Tibial nerve (tissue), 4 donors: Measurements from ENCODE around the gene GNS. TPM values are rescaled to one million over a fixed set of nuclear protein-coding genes. Genes with fewer than 3 reads are reported as not detected.

Source experiments
- DNase-seq, 2 donors: peaks; one replicate each; pipeline ENCODE4 v3.0.0-alpha.2; 2019; ENCODE audit warnings: low spot score in 2 of 2
- H3K27ac ChIP-seq, 4 donors: fragments of 200-600 bp; sonication (generic) in 3 of 4; one replicate each; pipeline ENCODE4 v1.5.1; 2017 to 2019; ENCODE audit warnings: mild to moderate bottlenecking in 1 of 4
- H3K27me3 ChIP-seq, 2 donors: fragments of 200-600 bp; sonication (generic) in 1 of 2; one replicate each; pipeline versions ENCODE4 v1.5.1 to v1.6.0; 2017 to 2019
- H3K36me3 ChIP-seq, 3 donors: fragments of 200-600 bp; sonication (generic); one replicate each; pipeline ENCODE4 v1.5.1; 2018 to 2019
- H3K4me1 ChIP-seq, 4 donors: fragments of 200-600 bp; sonication (generic) in 3 of 4; one replicate each; pipeline ENCODE4 v1.5.1; 2017 to 2019
- H3K4me3 ChIP-seq, 4 donors: fragments of 200-600 bp; sonication (generic) in 3 of 4; one replicate each; pipeline ENCODE4 v1.5.1; 2017 to 2019; ENCODE audit warnings: mild to moderate bottlenecking in 1 of 4, moderate library complexity in 1 of 4
- H3K9me3 ChIP-seq, 4 donors: fragments of 200-600 bp; sonication (generic) in 3 of 4; one replicate each; pipeline ENCODE4 v1.5.1; 2017 to 2019
- CTCF ChIP-seq, 5 experiments: fragments of 200-600 bp in 3 of 5; fragments of 450-650 bp in 2 of 5; sonication (generic) in 3 of 5; IDR thresholded peaks; one replicate each; pipeline ENCODE4 v1.5.1; 2016 to 2019; ENCODE audit warnings: antibody characterized with exemption in 5 of 5, mild to moderate bottlenecking in 3 of 5, moderate library complexity in 2 of 5
- EP300 ChIP-seq, 2 donors: sonication (generic); formaldehyde crosslinking; IDR thresholded peaks; one replicate each; pipeline ENCODE4 v1.6.1; 2017; ENCODE audit warnings: antibody characterized with exemption in 2 of 2, mild to moderate bottlenecking in 1 of 2
- POLR2A ChIP-seq, 2 donors: fragments of 450-650 bp; IDR thresholded peaks; one replicate each; pipeline ENCODE4 v1.6.1; 2017; ENCODE audit warnings: antibody characterized with exemption in 2 of 2, mild to moderate bottlenecking in 2 of 2, moderate library complexity in 2 of 2
- WGBS, 2 donors: methylation state at CpG; one replicate each; pipeline ENCODE4 v1.1.5; 2018; 5-methylcytosine and 5-hydroxymethylcytosine counted together
- total RNA-seq, 4 donors: library from RNA; depleted of rRNA; stranded (reverse); fragments of >200 nt; gene quantifications; one replicate each; pipeline ENCODE4 v1.1.0, GENCODE V29; 2016

Gene GNS
- total RNA-seq, 4 donors from 2014 or later, result 72.2 to 88.4 (median 81.4) TPM

GRCh38 chr12:64745259-64745807 lies 13.9 kb downstream of the GNS start:
- 91 to 96% methylated on average over 7 of the region's 7 CpGs for WGBS, 2 donors
- peaks cover 0 to 94% (median 14%) of the 10 kb centered on the region in 3 donors for H3K36me3 ChIP-seq
- TF ChIP-seq POLR2A (IDR thresholded peaks at IDR 0.05) (no peak), CTCF (IDR thresholded peaks at IDR 0.05) (no peak), EP300 (IDR thresholded peaks at IDR 0.05) (no peak)

GRCh38 chr12:64744422-64745258 lies 14.6 kb downstream of the GNS start:
- Histone ChIP-seq H3K36me3 (peaks cover 0 to 94% (median 8%) of the 10 kb centered on the region in 3 donors), H3K27ac (peak overlapping the region in 2 of 4 donors; percentile 5 to 30), H3K27me3 (no peaks in the 10 kb centered on the region), H3K4me1 (peaks cover 0 to 9% (median 0%) of the 10 kb centered on the region in 4 donors), H3K9me3 (no peaks in the 10 kb centered on the region), H3K4me3 (no peak overlapping the region)
- DNase-seq, result no peak
- WGBS, 2 donors, result 71 to 77% methylated on average over 5 of the region's 5 CpGs
- TF ChIP-seq POLR2A (IDR thresholded peaks at IDR 0.05) (no peak), CTCF (IDR thresholded peaks at IDR 0.05) (no peak), EP300 (IDR thresholded peaks at IDR 0.05) (no peak)

More at GRCh38 chr12:64745259-64745807, 13.9 kb downstream of the GNS start:
- Histone ChIP-seq H3K4me3 (no peak overlapping the region), H3K27me3 (no peaks in the 10 kb centered on the region), H3K27ac (no peak overlapping the region), H3K9me3 (no peaks in the 10 kb centered on the region), H3K4me1 (peaks cover 0 to 9% (median 0%) of the 10 kb centered on the region in 4 donors)
- DNase-seq, result no peak

GRCh38 chr12:64743206-64743605 lies 16.0 kb downstream of the GNS start:
- no peak for TF ChIP-seq EP300 (IDR thresholded peaks at IDR 0.05)
- TF ChIP-seq POLR2A (IDR thresholded peaks at IDR 0.05), result no peak
- no peak for TF ChIP-seq CTCF (IDR thresholded peaks at IDR 0.05)
- H3K4me3 ChIP-seq, result no peak overlapping the region
- peaks cover 0 to 97% (median 8%) of the 10 kb centered on the region in 3 donors for H3K36me3 ChIP-seq
- WGBS, 2 donors, result 92 to 99% methylated on average over 3 of the region's 3 CpGs
- no peak overlapping the region for H3K27ac ChIP-seq
- DNase-seq, result no peak
- H3K9me3 ChIP-seq, result no peaks in the 10 kb centered on the region
- H3K27me3 ChIP-seq, result no peaks in the 10 kb centered on the region
- H3K4me1 ChIP-seq, result peaks cover 0 to 9% (median 0%) of the 10 kb centered on the region in 4 donors

GRCh38 chr12:64742416-64742815 lies 16.8 kb downstream of the GNS start:
- no peak overlapping the region for H3K4me3 ChIP-seq
- no peak overlapping the region for H3K27ac ChIP-seq
- no peaks in the 10 kb centered on the region for H3K27me3 ChIP-seq
- peaks cover 0 to 97% (median 8%) of the 10 kb centered on the region in 3 donors for H3K36me3 ChIP-seq
- H3K9me3 ChIP-seq, result no peaks in the 10 kb centered on the region
- TF ChIP-seq CTCF (IDR thresholded peaks at IDR 0.05) (no peak), POLR2A (IDR thresholded peaks at IDR 0.05) (no peak), EP300 (IDR thresholded peaks at IDR 0.05) (no peak)
- DNase-seq, result no peak
- WGBS, 2 donors, result 70 to 75% methylated on average over 3 of the region's 3 CpGs
- peaks cover 0 to 3% (median 0%) of the 10 kb centered on the region in 4 donors for H3K4me1 ChIP-seq

GRCh38 chr12:64740646-64741045 lies 18.6 kb downstream of the GNS start:
- Histone ChIP-seq H3K36me3 (peaks cover 0 to 98% (median 8%) of the 10 kb centered on the region in 3 donors), H3K27ac (no peak overlapping the region), H3K4me1 (peaks cover 0 to 3% (median 0%) of the 10 kb centered on the region in 4 donors), H3K9me3 (no peaks in the 10 kb centered on the region), H3K27me3 (no peaks in the 10 kb centered on the region), H3K4me3 (no peak overlapping the region)
- WGBS, 2 donors, result 82 to 86% methylated on average over 2 of the region's 2 CpGs
- no peak for TF ChIP-seq CTCF (IDR thresholded peaks at IDR 0.05)
- no peak for TF ChIP-seq POLR2A (IDR thresholded peaks at IDR 0.05)
- TF ChIP-seq EP300 (IDR thresholded peaks at IDR 0.05), result no peak
- no peak for DNase-seq
